Osteoblast (primary cell): ENCODE data around the gene DENND6B. TPM values are rescaled to one million over a fixed set of nuclear protein-coding genes. Genes with fewer than 3 reads are reported as not detected.

ENCODE experiments used
- DNase-seq: peaks from one replicate; pipeline ENCODE4 v3.0.0; 2011; ENCODE audit warnings: low spot score, mixed read lengths; ENCODE audit not compliant: insufficient read length; ENCODE audit errors: missing footprints
- H2AFZ ChIP-seq: 2 replicates; pipeline ENCODE4 v1.6.0; 2011; ENCODE audit warnings: mild to moderate bottlenecking, low read length
- H3K27ac ChIP-seq: 2 replicates; pipeline ENCODE4 v1.5.1; 2011; ENCODE audit warnings: mild to moderate bottlenecking, low read depth, low read length, moderate library complexity
- H3K27me3 ChIP-seq: 2 replicates; pipeline ENCODE4 v1.6.0; 2012; ENCODE audit warnings: mild to moderate bottlenecking, control low read depth, inconsistent platforms, low read length, moderate library complexity; ENCODE audit not compliant: insufficient read depth
- H3K36me3 ChIP-seq: 2 replicates; pipeline ENCODE4 v1.5.1; 2011; ENCODE audit warnings: mild to moderate bottlenecking, low read length, control low read depth, moderate library complexity; ENCODE audit not compliant: insufficient read depth
- H3K4me1 ChIP-seq: 2 replicates; pipeline ENCODE4 v1.5.1; 2011; ENCODE audit warnings: mild to moderate bottlenecking, low read length, control low read depth, moderate library complexity; ENCODE audit not compliant: insufficient read depth
- H3K4me2 ChIP-seq: 2 replicates; pipeline ENCODE4 v1.6.0; 2011; ENCODE audit warnings: mild to moderate bottlenecking, low read length; ENCODE audit not compliant: insufficient read depth
- H3K4me3 ChIP-seq: fragments of 200-600 bp; sonication (generic); 3 replicates; pipeline ENCODE4 v1.5.1; 2012; ENCODE audit warnings: mild to moderate bottlenecking, low read length, inconsistent platforms; ENCODE audit not compliant: insufficient read depth
- H3K79me2 ChIP-seq: 2 replicates; pipeline ENCODE4 v1.6.0; 2012; ENCODE audit warnings: mild to moderate bottlenecking, low read length, control low read depth, inconsistent platforms; ENCODE audit not compliant: insufficient read depth
- H3K9me3 ChIP-seq: 2 replicates; pipeline ENCODE4 v1.5.1; 2011; ENCODE audit warnings: low read depth, low read length, control low read depth
- H4K20me1 ChIP-seq: 2 replicates; pipeline ENCODE4 v1.6.0; 2012; ENCODE audit warnings: mild to moderate bottlenecking, low read length, control low read depth; ENCODE audit not compliant: insufficient read depth
- CTCF ChIP-seq: IDR thresholded peaks from 2 replicates; pipeline ENCODE4 v1.5.1; 2011; ENCODE audit warnings: mild to moderate bottlenecking, low read depth, low read length, moderate library complexity; ENCODE audit errors: extremely low read depth
- total RNA-seq: library from RNA; depleted of rRNA; stranded (reverse); fragments of >200 nt; gene quantifications from 2 replicates; pipeline ENCODE4 v1.2.3, GENCODE V29; 2012

DENND6B gene
- total RNA-seq, 1 donor: 6.5 TPM

DNA sequence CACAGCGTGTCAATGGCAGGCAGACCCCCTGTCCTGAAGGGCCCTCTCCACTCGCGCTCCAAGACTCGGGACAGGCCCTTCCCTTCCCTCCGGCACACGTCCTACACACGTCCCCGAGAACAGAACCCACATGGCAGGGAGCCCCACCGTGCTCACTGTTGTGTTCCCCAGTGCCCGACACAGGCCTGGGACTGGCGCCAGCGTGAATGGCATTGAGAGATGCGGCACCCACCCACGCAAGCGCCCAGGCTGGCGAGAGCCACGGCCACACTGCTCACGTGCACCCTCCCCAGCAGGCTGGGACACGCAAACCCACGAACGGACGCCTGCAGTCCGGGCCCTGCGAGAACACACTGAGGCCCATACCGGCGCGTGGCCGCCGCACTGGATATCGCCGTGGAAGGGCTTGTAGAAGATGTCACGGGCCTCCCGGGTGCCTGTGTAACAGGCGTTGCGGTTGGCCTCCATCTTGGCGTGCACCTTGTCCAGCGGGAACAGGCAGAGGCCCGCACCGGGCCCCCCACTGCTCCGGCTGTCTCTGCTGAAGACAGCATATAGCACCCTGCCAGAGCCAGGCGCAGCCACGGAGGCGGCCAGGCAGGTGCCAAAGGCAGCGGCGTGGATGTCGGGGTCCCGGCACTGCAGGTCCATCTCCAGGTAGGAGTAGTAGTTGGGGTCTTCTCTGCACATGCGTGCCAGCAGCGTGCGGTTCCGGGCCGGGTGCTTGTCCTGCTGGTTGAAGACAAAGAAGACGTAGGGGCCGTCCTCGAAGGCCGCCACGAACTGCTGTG lies 37.5 kb downstream of the DENND6B start:
- Histone ChIP-seq H2AFZ (no peak overlapping the region), H3K4me1 (peaks cover 20% of the 10 kb centered on the region), H3K9me3 (no peaks in the 10 kb centered on the region), H3K4me3 (no peak overlapping the region), H4K20me1 (peaks cover 74% of the 10 kb centered on the region), H3K79me2 (peaks cover 92% of the 10 kb centered on the region), H3K4me2 (no peak overlapping the region), H3K27me3 (no peaks in the 10 kb centered on the region), H3K36me3 (peaks cover 58% of the 10 kb centered on the region), H3K27ac (no peak overlapping the region)
- no peak for TF ChIP-seq CTCF
- no peak for DNase-seq

- H2AFZ ChIP-seq: no peak overlapping the region
- H3K4me1 ChIP-seq: peaks cover 9% of the 10 kb centered on the region
- TF ChIP-seq CTCF: no peak
- no peak overlapping the region for H3K27ac ChIP-seq
- H3K36me3 ChIP-seq: peaks cover 63% of the 10 kb centered on the region
- no peak overlapping the region for H3K4me3 ChIP-seq
- no peaks in the 10 kb centered on the region for H3K27me3 ChIP-seq
- DNase-seq: no peak
- no peak overlapping the region for H3K4me2 ChIP-seq
- H3K9me3 ChIP-seq: no peaks in the 10 kb centered on the region
- H4K20me1 ChIP-seq: peaks cover 68% of the 10 kb centered on the region
- peaks cover 87% of the 10 kb centered on the region for H3K79me2 ChIP-seq
Measured at GRCh38 chr22:50287731-50288130, 39.1 kb downstream of the DENND6B start.

DNA sequence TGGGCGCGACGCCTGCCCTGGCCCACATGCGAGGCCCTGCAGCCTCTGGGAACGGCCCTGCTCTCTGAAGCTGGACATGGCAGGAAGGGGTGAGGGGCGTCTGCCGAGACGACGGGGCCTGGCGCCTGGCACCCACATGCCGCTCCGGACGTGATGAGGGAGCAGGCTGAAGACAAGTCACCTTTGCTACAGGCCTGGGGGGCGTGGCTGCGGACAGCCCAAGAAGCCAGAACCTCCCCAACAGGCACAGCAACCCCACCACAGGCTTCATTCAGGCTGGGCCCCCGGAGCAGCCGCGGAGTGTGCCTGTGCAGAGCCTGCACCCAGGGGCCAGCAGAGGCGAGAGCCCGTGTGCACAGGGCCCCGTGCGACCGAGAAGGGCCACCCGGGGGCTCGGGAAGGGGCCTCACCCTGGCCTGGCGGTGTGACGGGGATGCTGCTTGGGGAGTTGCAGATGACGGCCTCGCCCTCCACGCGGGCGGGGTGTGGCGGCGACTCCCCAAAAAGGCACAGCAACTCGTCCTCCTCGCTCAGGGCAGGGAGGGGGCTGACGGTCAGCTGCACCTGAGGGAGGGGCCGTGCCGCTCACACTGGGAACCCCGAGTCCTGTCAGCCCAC lies 40.0 kb downstream of the DENND6B start:
- Histone ChIP-seq H3K4me1 (peaks cover 3% of the 10 kb centered on the region), H3K36me3 (peaks cover 71% of the 10 kb centered on the region), H3K4me2 (no peak overlapping the region), H3K27ac (no peak overlapping the region), H3K4me3 (no peak overlapping the region), H4K20me1 (peaks cover 69% of the 10 kb centered on the region), H2AFZ (no peak overlapping the region), H3K79me2 (peaks cover 83% of the 10 kb centered on the region), H3K9me3 (no peaks in the 10 kb centered on the region), H3K27me3 (no peaks in the 10 kb centered on the region)
- no peak for DNase-seq
- no peak for TF ChIP-seq CTCF

- DNase-seq: no peak
- Histone ChIP-seq H3K4me2 (no peak overlapping the region), H3K27ac (no peak overlapping the region), H3K4me3 (no peak overlapping the region), H2AFZ (no peak overlapping the region), H4K20me1 (peaks cover 67% of the 10 kb centered on the region), H3K9me3 (no peaks in the 10 kb centered on the region), H3K36me3 (peaks cover 72% of the 10 kb centered on the region), H3K4me1 (no peaks in the 10 kb centered on the region), H3K79me2 (peaks cover 82% of the 10 kb centered on the region), H3K27me3 (no peaks in the 10 kb centered on the region)
- TF ChIP-seq CTCF: no peak
Measured at GRCh38 chr22:50286275-50286674, 40.5 kb downstream of the DENND6B start.
